Right ventricle myocardium inferior (tissue), 1 donor: ENCODE results near the gene NKX2-4. TPM values are rescaled to one million over a fixed set of nuclear protein-coding genes. Genes with fewer than 3 reads are reported as not detected.
"Not testable (repeated sequence)": the region's sequence is repeated elsewhere in the genome, so short reads cannot be mapped to it uniquely, and the experiment has no call there.

ENCODE experiments used
- ATAC-seq: fragments of 200-7000 bp; cut with Tn5 transposase; one replicate; pipeline ENCODE4 v1.9.1; 2020; ENCODE audit warnings: mild to moderate bottlenecking, moderate library complexity
- DNase-seq: peaks from one replicate; pipeline ENCODE4 v3.0.0; 2021; ENCODE audit errors: missing footprints
- intact Hi-C: fragments of 100-400 bp; cut with DNase I; formaldehyde crosslinking; loops from one replicate; pipeline ENCODE4 v1.11.0; 2022
- total RNA-seq: library from RNA; stranded (reverse); fragmentation: NEBNext Ultra II Directional; extraction: Animal tissue kit (Norgen Biotek cat#: 25700); gene quantifications from one replicate; pipeline ENCODE4 v1.2.1, GENCODE V29; 2021
- donor health status: DM: no; HTN: yes; CAD: no; lungs with severe emphysema.

The NKX2-4 gene
- total RNA-seq, 1 donor from 2014 or later, result not detected

DNA sequence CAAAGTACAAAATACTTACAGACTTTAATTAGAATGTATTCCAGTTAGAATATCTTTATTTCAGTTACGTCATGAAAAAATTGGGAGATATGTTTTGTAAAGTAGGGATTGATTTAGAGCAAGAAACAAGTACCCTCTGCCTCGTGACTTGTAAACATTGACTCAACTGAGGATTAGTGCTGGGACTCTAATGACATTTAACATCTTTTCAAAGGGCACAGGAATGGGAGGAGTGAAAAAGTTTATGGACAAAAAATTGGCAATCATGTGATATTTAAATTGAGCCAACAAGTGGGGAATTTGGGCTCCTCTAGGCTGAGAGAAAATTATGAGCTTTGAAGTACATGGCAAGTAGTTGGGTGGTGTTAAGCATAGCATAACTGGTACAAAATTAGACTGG is 25.3 kb downstream of the NKX2-4 start:
- DNase-seq, result no peak
- intact Hi-C loops, result no loop called here
- no peak for ATAC-seq

DNA sequence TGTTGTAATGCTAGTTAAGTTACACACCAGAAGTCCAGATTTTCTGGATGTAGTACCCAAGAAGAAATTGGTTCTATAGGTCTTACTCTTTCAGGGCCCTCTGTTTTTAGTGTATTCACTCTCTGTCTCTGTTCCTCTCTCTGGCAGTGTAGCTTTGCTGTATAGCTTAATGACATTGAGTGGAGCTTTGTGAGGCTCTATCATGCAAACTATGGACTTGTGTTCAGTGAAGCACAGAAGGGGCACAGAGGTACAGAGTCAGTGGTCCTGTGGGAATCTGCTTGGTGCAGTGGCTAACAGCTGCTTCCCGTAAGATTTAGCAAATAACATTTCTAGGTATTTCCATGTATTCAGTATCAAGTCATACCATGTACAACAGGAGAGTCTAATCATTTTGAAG is 26.1 kb downstream of the NKX2-4 start:
- intact Hi-C loops, result no loop called here
- ATAC-seq (no peak), DNase-seq (no peak)

DNA sequence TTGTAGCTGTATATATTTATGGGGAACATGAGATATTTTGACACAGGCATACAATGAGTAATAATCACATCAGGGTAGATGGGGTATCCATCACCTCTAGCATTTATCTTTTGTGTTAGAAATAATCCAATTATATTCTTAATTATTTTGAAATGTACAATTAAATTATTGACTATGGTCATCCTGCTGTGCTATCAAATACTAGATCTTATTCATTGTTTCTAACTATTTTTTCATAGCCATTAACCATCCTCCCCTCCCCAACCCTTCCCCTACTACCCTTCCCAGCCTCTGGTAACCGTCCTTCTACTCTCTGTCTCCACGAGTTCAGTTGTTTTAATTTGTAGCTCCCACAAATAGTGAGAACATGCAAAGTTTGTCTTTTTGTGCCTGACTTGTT is 28.5 kb downstream of the NKX2-4 start:
- DNase-seq (no peak), ATAC-seq (no peak)
- intact Hi-C loops, result no loop called here

DNA sequence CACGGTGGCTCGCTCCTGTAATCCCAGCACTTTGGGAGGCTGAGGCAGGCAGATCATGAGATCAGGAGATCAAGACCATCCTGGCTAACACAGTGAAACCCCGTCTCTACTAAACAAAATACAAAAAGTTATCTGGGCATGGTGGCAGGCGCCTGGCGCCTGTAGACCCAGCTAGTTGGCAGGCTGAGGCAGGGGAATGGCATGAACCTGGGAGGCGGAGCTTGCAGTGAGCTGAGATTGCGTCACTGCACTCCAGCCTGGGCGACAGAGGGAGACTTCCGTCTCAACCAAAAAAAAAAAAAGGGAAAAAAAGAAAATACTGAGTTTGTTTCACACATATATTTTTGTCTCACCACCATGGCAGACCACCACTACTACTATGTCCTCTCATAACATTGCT is 31.1 kb downstream of the NKX2-4 start:
- ATAC-seq, DNase-seq, intact Hi-C loops: not testable (repeated sequence)

DNA sequence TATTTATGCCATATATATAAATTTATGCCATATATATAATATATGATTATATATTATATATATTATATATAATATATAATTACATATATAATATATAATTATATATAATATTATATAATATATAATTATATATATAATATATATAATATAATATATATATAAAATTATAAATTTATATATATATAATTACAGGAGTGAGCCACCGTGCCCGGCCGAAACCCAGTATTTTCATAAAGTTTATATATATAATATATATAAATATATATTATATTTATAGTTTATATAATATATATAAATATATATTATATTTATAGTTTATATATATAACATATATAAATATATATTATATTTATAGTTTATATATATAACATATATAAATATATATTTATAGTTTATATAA is 31.6 kb downstream of the NKX2-4 start:
- intact Hi-C loops, result no loop called here
- ATAC-seq, result no peak

DNA sequence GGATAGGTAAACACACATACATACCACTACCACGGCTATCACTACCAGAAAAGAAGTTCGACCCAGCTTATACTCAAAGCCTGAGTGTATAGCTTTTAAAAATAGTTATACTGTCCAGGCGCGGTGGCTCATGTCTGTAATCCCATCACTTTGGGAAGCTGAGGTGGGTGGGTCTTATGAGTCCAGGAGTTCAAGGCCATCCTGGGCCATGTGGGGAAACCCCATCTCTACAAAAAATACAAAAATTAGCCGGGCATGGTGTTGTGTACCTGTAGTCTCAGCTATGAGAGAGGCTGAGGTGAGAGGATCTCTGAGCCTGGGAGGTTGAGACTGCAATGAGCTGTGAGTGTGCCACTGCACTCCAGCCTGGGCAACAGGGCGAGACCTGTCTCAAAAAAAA is 32.9 kb downstream of the NKX2-4 start:
- ATAC-seq (no peak), DNase-seq (no peak)
- intact Hi-C loops, result no loop called here

More for the DNA sequence above, 31.6 kb downstream of the NKX2-4 start:
- DNase-seq, result no peak

DNA sequence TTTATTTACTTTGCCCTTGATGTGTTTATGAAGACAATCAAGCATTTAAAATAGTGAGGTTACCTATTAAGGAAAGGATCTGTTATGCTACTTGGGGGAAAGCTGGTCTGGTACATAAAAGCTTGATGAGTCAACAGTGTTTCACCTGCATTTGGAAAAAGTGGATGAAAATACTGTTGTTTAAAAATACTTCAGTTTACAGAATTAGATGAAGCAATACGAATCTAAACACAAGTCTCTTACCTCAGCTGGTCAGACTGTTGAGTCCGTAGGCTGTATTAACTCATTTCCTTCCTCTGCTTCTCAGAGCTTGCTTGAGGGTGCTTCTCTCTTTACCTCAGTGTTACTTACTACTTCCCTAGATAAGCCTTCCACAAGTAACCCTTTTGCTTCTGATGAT is 36.1 kb downstream of the NKX2-4 start:
- no peak for DNase-seq
- ATAC-seq, result no peak
- intact Hi-C loops, result no loop called here

DNA sequence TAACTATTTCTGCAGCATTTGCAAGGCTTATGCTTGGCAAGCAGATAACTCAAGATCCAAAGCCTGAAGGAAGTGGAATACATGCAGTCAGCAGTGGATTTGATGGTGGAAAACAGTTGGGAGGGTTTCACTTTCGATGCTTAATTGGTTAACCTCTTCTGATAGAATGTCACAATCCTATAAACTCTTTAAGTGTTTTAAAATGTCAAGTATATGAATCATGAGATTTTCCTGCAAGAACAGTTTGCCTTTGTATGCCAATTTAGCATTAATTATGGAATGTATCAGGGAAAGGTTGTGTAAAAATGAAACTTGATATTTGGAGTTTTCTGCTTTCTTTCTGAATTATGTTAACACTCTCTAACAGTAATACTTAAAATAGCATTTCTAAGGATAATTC is 36.6 kb downstream of the NKX2-4 start:
- ATAC-seq, result no peak
- no peak for DNase-seq
- intact Hi-C loops, result no loop called here

DNA sequence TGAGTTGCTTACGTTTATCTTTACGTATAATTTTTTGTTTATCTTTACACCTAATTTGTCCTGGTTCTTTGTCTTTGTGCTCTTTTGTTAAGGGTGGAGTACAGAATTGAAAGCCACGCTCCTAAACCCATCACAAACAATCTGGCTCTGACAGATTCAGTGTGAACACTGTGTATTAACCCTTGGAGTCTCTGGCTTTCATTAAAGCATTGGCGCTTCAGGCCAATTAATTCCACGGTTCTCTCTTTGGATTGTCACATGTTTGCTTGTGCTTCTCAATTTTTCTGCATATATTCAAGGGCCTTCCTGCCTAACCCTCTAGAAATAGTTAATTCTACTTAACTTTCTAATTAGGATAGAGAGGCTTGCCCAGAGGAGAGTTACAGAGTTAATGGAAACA is 38.6 kb downstream of the NKX2-4 start:
- no peak for DNase-seq
- intact Hi-C loops, result no loop called here
- ATAC-seq, result no peak

DNA sequence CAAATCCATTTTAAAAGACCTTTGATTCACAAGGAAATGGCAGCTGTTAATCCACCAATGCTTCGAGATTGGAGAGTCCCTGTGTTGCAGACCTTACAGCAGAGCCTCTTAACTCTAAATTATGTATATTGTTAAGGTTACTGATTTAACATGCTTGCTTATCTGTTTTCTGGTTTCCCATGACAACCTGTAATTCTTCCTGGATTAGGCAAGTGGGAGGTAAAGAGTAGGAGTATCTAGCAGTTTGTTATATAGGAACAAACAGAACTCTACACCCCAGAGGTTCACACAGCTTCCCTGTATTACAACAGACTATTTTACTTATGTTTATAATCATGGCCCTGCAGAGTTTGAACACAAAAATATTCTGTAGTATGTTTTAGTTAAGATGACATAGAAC is 39.5 kb downstream of the NKX2-4 start:
- intact Hi-C loops, result no loop called here
- DNase-seq (no peak), ATAC-seq (no peak)

DNA sequence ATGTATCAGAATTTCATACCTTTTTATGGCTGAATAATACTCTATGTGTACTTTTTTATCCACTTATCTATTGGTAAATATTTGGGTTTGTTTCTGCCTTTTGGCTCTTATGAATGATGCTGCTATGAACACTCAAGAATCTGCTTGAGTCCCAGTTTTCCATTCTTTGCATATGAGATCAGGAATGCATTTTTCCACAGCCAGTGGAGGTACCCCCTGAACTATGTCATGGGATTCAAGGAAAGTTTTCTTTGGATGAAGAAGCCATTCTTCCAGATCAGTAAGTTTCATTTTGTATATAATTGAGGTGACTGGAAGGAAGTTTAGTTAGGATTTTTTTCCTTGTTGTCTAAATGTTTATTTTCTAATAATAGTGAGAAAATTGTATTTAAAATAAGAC is 40.9 kb downstream of the NKX2-4 start:
- intact Hi-C loops, result no loop called here
- DNase-seq, result no peak
- no peak for ATAC-seq

DNA sequence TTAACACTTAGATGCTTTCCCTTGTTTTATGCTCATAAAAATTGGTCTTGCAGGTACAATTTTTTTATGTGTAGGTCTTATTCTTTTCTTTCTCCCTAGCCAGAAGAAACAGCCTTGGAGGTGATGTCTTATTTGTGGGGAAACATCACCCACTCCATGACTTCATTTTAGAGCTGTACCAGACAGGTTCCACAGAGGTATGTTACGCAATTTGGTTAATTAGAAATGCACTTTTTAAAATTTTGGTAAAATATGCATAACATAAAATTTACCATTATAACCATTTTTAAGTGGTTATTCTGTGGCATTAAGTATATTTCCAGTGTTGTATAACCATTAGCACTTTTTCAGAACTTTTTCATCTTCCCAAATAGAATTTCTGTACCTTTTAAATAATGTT is 41.3 kb downstream of the NKX2-4 start:
- no peak for ATAC-seq
- intact Hi-C loops, result no loop called here
- no peak for DNase-seq

DNA sequence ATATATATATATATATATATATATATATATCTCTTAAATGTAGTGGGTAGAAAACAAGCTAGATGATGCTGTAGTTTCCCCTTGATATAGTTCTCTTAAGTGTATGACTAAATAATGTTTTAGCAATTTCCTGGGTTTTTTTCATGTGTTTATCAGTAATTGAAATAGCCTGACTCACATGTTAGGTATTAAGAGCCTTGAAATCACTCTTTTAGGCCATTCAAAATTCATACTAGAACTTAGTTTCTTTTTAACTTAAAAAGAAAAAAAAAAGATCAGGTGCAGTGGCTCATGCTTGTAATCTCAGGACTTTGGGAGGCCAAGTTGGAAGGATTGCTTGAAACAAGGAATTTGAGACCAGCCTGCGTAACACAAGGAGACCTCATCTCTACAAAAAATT is 44.1 kb downstream of the NKX2-4 start:
- intact Hi-C loops, result no loop called here
- DNase-seq (no peak), ATAC-seq (no peak)

DNA sequence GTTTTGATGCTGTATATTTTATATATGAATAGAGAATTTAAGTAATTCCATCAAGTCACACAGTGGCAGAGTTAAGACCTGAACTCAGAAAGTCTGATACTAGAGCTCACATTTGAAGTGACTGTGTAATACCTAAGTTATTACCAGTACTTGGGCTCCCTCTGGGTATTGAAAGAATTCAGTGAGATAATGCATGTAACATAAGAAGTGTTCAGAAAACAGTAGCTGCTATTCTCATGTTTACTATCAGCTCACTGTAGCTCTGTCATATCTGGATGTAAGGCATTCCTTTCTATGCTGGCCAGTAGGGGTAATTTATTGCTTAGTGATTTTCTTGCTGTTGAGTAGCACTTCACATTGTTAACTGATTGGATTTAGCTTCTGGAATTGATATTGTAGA is 44.6 kb downstream of the NKX2-4 start:
- DNase-seq (no peak), ATAC-seq (no peak)
- intact Hi-C loops, result no loop called here

Other genes starting within 250 kb of the NKX2-4 start
- gene XRN2, start 94.2 kb downstream of the NKX2-4 start, total RNA-seq, result 30.9 TPM
- gene NKX2-2, start 116.5 kb upstream of the NKX2-4 start, total RNA-seq, result not detected